ENCODE results near the gene KMT5B.

- TF ChIP-seq, protein P1, sequence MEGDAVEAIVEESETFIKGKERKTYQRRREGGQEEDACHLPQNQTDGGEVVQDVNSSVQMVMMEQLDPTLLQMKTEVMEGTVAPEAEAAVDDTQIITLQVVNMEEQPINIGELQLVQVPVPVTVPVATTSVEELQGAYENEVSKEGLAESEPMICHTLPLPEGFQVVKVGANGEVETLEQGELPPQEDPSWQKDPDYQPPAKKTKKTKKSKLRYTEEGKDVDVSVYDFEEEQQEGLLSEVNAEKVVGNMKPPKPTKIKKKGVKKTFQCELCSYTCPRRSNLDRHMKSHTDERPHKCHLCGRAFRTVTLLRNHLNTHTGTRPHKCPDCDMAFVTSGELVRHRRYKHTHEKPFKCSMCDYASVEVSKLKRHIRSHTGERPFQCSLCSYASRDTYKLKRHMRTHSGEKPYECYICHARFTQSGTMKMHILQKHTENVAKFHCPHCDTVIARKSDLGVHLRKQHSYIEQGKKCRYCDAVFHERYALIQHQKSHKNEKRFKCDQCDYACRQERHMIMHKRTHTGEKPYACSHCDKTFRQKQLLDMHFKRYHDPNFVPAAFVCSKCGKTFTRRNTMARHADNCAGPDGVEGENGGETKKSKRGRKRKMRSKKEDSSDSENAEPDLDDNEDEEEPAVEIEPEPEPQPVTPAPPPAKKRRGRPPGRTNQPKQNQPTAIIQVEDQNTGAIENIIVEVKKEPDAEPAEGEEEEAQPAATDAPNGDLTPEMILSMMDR (IDR thresholded peaks at IDR 0.05) = no peak
- TF ChIP-seq FOXP1 (CRISPR knock-in tag; IDR thresholded peaks at IDR 0.05; ENCODE audit: borderline replicate concordance) = no peak
- no peak for TF ChIP-seq CBFB (CRISPR knock-in tag; IDR thresholded peaks at IDR 0.05; ENCODE audit: low read depth)
- TF ChIP-seq SMAD3 (CRISPR knock-in tag; IDR thresholded peaks at IDR 0.05; ENCODE audit: borderline replicate concordance) = no peak
- TF ChIP-seq FOXJ3 (CRISPR knock-in tag; IDR thresholded peaks at IDR 0.05; ENCODE audit: borderline replicate concordance) = no peak
- TF ChIP-seq SMAD4 (CRISPR knock-in tag; IDR thresholded peaks at IDR 0.05) = no peak
- TF ChIP-seq SOX15 (CRISPR knock-in tag; IDR thresholded peaks at IDR 0.05) = no peak
- TF ChIP-seq ZNF416 (CRISPR knock-in tag; IDR thresholded peaks at IDR 0.05) = no peak
- TF ChIP-seq ELF4 (CRISPR knock-in tag; IDR thresholded peaks at IDR 0.05; ENCODE audit: low read depth) = no peak
- TF ChIP-seq, protein P2, sequence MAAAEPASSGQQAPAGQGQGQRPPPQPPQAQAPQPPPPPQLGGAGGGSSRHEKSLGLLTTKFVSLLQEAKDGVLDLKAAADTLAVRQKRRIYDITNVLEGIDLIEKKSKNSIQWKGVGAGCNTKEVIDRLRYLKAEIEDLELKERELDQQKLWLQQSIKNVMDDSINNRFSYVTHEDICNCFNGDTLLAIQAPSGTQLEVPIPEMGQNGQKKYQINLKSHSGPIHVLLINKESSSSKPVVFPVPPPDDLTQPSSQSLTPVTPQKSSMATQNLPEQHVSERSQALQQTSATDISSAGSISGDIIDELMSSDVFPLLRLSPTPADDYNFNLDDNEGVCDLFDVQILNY (CRISPR knock-in tag; IDR thresholded peaks at IDR 0.05) = no peak
- no peak for TF ChIP-seq NR3C1 (CRISPR knock-in tag; conservative IDR thresholded peaks at IDR 0.05; ENCODE audit: low read depth)
These were observed 92.6 kb downstream of the KMT5B start for GRCh38 chr11:68120273-68121066.
